MM.1S (cell line): ENCODE measurements around the gene STARD3.

Source experiments
- DNase-seq: peaks from one replicate; pipeline ENCODE4 v3.0.0-alpha.2; 2015
- H2AFZ ChIP-seq: fragments of 300-600 bp; sonication (generic); 2 replicates; pipeline ENCODE4 v1.6.0; 2016; ENCODE audit warnings: antibody characterized with exemption, low read length
- H3F3A ChIP-seq: fragments of 300-600 bp; sonication (generic); 2 replicates; pipeline ENCODE4 v1.6.1; 2016; ENCODE audit warnings: mild to moderate bottlenecking, antibody characterized with exemption, low read length, moderate library complexity, mixed read lengths; ENCODE audit not compliant: insufficient read depth
- H3K27ac ChIP-seq: fragments of 300-600 bp; sonication (generic); 2 replicates; pipeline ENCODE4 v1.5.1; 2016; ENCODE audit warnings: mild to moderate bottlenecking, low read length
- H3K27me3 ChIP-seq: fragments of 300-600 bp; sonication (generic); replicated peaks from 2 replicates; pipeline ENCODE4 v1.6.0; 2016; ENCODE audit warnings: low read length; ENCODE audit not compliant: insufficient read depth
- H3K36me3 ChIP-seq: fragments of 300-600 bp; sonication (generic); replicated peaks from 2 replicates; pipeline ENCODE4 v1.6.1; 2016; ENCODE audit warnings: mild to moderate bottlenecking, low read length, mixed read lengths; ENCODE audit not compliant: insufficient read depth
- H3K4me1 ChIP-seq: fragments of 300-600 bp; sonication (generic); 2 replicates; pipeline ENCODE4 v1.6.1; 2016; ENCODE audit warnings: low read length, mixed read lengths
- H3K4me2 ChIP-seq: fragments of 300-600 bp; sonication (generic); 2 replicates; pipeline ENCODE4 v1.6.0; 2016; ENCODE audit warnings: low read depth, low read length
- H3K4me3 ChIP-seq: fragments of 300-600 bp; sonication (generic); 2 replicates; pipeline ENCODE4 v1.5.1; 2016; ENCODE audit warnings: low read length, mixed read lengths
- H3K79me2 ChIP-seq: fragments of 300-600 bp; sonication (generic); 2 replicates; pipeline ENCODE4 v1.6.1; 2016; ENCODE audit warnings: mixed run types, low read length, mixed read lengths
- H3K9ac ChIP-seq: fragments of 300-600 bp; sonication (generic); 2 replicates; pipeline ENCODE4 v1.6.1; 2016; ENCODE audit warnings: low read length, mixed read lengths
- H3K9me2 ChIP-seq: fragments of 300-600 bp; sonication (generic); replicated peaks from 2 replicates; pipeline ENCODE4 v1.6.1; 2016; ENCODE audit warnings: mild to moderate bottlenecking, low read length, mixed read lengths; ENCODE audit not compliant: insufficient read depth
- H3K9me3 ChIP-seq: fragments of 300-600 bp; sonication (generic); replicated peaks from 2 replicates; pipeline ENCODE4 v1.6.1; 2016; ENCODE audit warnings: mild to moderate bottlenecking, low read length, mixed read lengths; ENCODE audit not compliant: insufficient read depth
- H4K20me1 ChIP-seq: fragments of 300-600 bp; sonication (generic); 2 replicates; pipeline ENCODE4 v1.6.1; 2016; ENCODE audit warnings: mild to moderate bottlenecking, low read length, moderate library complexity, mixed read lengths; ENCODE audit not compliant: insufficient read depth
- EZH2 ChIP-seq: fragments of 300-600 bp; sonication (generic); optimal IDR thresholded peaks from 2 replicates; pipeline ENCODE3; 2017; ENCODE audit warnings: low read depth, mild to moderate bottlenecking, antibody characterized with exemption, low read length, mixed read lengths
- EZH2phosphoT487 ChIP-seq: fragments of 300-600 bp; sonication (generic); IDR thresholded peaks from 2 replicates; pipeline ENCODE4 v1.6.1; 2018; ENCODE audit warnings: antibody characterized with exemption, low read length
- TF ChIP-seq, protein P1 (sequence below): fragments of 300-600 bp; sonication (generic); IDR thresholded peaks from 2 replicates; pipeline ENCODE4 v1.5.1; 2016; ENCODE audit warnings: antibody characterized with exemption, low read length, mixed read lengths

STARD3 gene

GRCh38 chr17:39602533-39603303 is 34.2 kb upstream of the STARD3 start:
- H3K36me3 ChIP-seq: no peaks in the 10 kb centered on the region
- no peaks in the 10 kb centered on the region for H3K9me2 ChIP-seq
- no peak for TF ChIP-seq EZH2
- TF ChIP-seq, protein P1, sequence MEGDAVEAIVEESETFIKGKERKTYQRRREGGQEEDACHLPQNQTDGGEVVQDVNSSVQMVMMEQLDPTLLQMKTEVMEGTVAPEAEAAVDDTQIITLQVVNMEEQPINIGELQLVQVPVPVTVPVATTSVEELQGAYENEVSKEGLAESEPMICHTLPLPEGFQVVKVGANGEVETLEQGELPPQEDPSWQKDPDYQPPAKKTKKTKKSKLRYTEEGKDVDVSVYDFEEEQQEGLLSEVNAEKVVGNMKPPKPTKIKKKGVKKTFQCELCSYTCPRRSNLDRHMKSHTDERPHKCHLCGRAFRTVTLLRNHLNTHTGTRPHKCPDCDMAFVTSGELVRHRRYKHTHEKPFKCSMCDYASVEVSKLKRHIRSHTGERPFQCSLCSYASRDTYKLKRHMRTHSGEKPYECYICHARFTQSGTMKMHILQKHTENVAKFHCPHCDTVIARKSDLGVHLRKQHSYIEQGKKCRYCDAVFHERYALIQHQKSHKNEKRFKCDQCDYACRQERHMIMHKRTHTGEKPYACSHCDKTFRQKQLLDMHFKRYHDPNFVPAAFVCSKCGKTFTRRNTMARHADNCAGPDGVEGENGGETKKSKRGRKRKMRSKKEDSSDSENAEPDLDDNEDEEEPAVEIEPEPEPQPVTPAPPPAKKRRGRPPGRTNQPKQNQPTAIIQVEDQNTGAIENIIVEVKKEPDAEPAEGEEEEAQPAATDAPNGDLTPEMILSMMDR: no peak
- no peak for TF ChIP-seq EZH2phosphoT487
- no peaks in the 10 kb centered on the region for H4K20me1 ChIP-seq
- no peak overlapping the region for H2AFZ ChIP-seq
- H3F3A ChIP-seq: no peaks in the 10 kb centered on the region
- no peaks in the 10 kb centered on the region for H3K4me1 ChIP-seq
- H3K9me3 ChIP-seq: no peaks in the 10 kb centered on the region
- no peak overlapping the region for H3K9ac ChIP-seq
- H3K27me3 ChIP-seq: peaks cover 98% of the 10 kb centered on the region
- no peak overlapping the region for H3K4me3 ChIP-seq
- H3K27ac ChIP-seq: no peak overlapping the region
- no peaks in the 10 kb centered on the region for H3K79me2 ChIP-seq
- no peak for DNase-seq
- H3K4me2 ChIP-seq: no peak overlapping the region

GRCh38 chr17:39603304-39604016 is 33.5 kb upstream of the STARD3 start:
- peaks cover 92% of the 10 kb centered on the region for H3K27me3 ChIP-seq
- DNase-seq: no peak
- no peaks in the 10 kb centered on the region for H3K79me2 ChIP-seq
- H2AFZ ChIP-seq: no peak overlapping the region
- no peak overlapping the region for H3K9ac ChIP-seq
- no peaks in the 10 kb centered on the region for H3F3A ChIP-seq
- H3K36me3 ChIP-seq: no peaks in the 10 kb centered on the region
- H3K9me2 ChIP-seq: no peaks in the 10 kb centered on the region
- H3K4me2 ChIP-seq: no peak overlapping the region
- no peaks in the 10 kb centered on the region for H3K9me3 ChIP-seq
- no peaks in the 10 kb centered on the region for H3K4me1 ChIP-seq
- H3K27ac ChIP-seq: no peak overlapping the region
- TF ChIP-seq, protein P1: no peak
- TF ChIP-seq EZH2: no peak
- no peak for TF ChIP-seq EZH2phosphoT487
- no peak overlapping the region for H3K4me3 ChIP-seq
- no peaks in the 10 kb centered on the region for H4K20me1 ChIP-seq

DNA sequence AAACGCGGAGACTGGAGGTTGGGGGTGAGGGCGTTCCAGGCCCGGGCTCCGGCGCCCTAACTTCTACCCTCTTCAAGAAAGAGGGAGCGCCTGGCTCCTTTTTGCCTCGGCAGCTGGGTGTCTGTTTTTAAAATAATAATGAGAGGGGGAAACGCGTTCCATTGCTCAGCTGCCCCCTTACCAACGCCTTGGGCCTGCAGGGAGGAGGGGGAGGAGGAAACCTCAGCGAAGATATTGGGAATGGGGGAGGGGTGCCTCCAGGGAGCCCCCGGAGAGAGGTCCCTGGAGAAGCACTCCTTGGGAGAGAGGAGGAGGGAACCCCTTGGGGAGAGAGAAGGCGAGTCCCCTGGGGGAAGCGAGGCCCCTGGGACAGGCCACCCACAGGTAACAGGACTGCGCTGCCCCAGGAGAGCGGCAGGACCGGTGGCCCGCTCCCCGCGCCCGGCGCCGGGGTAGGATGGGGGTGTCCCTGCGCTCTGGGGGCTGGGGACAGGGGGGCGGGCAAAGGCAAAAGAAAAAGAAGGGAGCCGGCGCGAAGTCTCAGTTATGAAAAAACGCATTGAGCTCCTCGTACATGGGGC is 31.9 kb upstream of the STARD3 start:
- H3K9me2 ChIP-seq: no peaks in the 10 kb centered on the region

More for the DNA sequence above, 31.9 kb upstream of the STARD3 start:
- Histone ChIP-seq H3K36me3 (no peaks in the 10 kb centered on the region), H3K79me2 (no peaks in the 10 kb centered on the region), H4K20me1 (no peaks in the 10 kb centered on the region), H3K4me3 (no peak overlapping the region), H3K9ac (no peak overlapping the region), H3K27me3 (peaks cover 87% of the 10 kb centered on the region), H3K27ac (no peak overlapping the region), H3F3A (no peaks in the 10 kb centered on the region), H3K9me3 (no peaks in the 10 kb centered on the region), H2AFZ (no peak overlapping the region), H3K4me1 (no peaks in the 10 kb centered on the region), H3K4me2 (no peak overlapping the region)
- no peak for DNase-seq
- TF ChIP-seq, protein P1: no peak
- TF ChIP-seq EZH2 (no peak), EZH2phosphoT487 (no peak)
